Activated CD4-positive, alpha-beta T cell treated with anti-CD3 and anti-CD28 coated beads, Interleukin-2, Interleukin-6, amounts not matched to agents 100 ng/mL and 50 ng/mL, durations not matched to agents 16 hours and 8 hours (primary cell): ENCODE results near the gene PDP2.

Source experiments
- DNase-seq: peaks from one replicate; pipeline ENCODE4 v3.0.0-alpha.2; 2020

The PDP2 gene

GRCh38 chr16:66880288-66881013 lies at the start of gene PDP2:
Gene PDP2 (plus strand): TSS chr16:66880515. CDS start chr16:66884285, 3,770 bp downstream.
- DNase-seq = peak; percentile 98

- no peak for DNase-seq
Measured at GRCh38 chr16:66832190-66832589, 48.1 kb upstream of the PDP2 start.

GRCh38 chr16:66832661-66833305 lies 47.5 kb upstream of the PDP2 start:
- DNase-seq = no peak

- DNase-seq = no peak
Measured at GRCh38 chr16:66834746-66835145, 45.6 kb upstream of the PDP2 start.

GRCh38 chr16:66840883-66841282 lies 39.4 kb upstream of the PDP2 start:
- no peak for DNase-seq

GRCh38 chr16:66841366-66841765 lies 38.9 kb upstream of the PDP2 start:
- DNase-seq = no peak

GRCh38 chr16:66842765-66843164 lies 37.5 kb upstream of the PDP2 start:
- no peak for DNase-seq

GRCh38 chr16:66843191-66843590 lies 37.1 kb upstream of the PDP2 start:
- DNase-seq = no peak

- DNase-seq = no peak
Measured at GRCh38 chr16:66844009-66844341, 36.3 kb upstream of the PDP2 start.

- no peak for DNase-seq
Measured at GRCh38 chr16:66844342-66845079, 35.8 kb upstream of the PDP2 start, which contains the start of gene CA7. Gene CA7 (plus strand): TSS chr16:66844414. CDS start chr16:66844488, 74 bp downstream.

GRCh38 chr16:66845080-66845410 lies 35.3 kb upstream of the PDP2 start:
- DNase-seq = no peak

- no peak for DNase-seq
Measured at GRCh38 chr16:66845791-66846221, 34.5 kb upstream of the PDP2 start.

GRCh38 chr16:66846266-66846665 lies 34.0 kb upstream of the PDP2 start:
- no peak for DNase-seq

GRCh38 chr16:66846831-66847230 lies 33.5 kb upstream of the PDP2 start:
- no peak for DNase-seq

- no peak for DNase-seq
Measured at GRCh38 chr16:66847533-66848067, 32.7 kb upstream of the PDP2 start.

GRCh38 chr16:66848172-66848571 lies 32.1 kb upstream of the PDP2 start:
- DNase-seq = no peak

- DNase-seq = no peak
Measured at GRCh38 chr16:66849021-66849420, 31.3 kb upstream of the PDP2 start.

GRCh38 chr16:66849549-66849948 lies 30.8 kb upstream of the PDP2 start:
- DNase-seq = no peak

- DNase-seq = no peak
Measured at GRCh38 chr16:66850115-66850815, 30.1 kb upstream of the PDP2 start.

GRCh38 chr16:66851166-66851964 lies 28.9 kb upstream of the PDP2 start:
- no peak for DNase-seq

- DNase-seq = no peak
Measured at GRCh38 chr16:66853261-66854139, 26.8 kb upstream of the PDP2 start.
